Activated T-helper 1 cell treated with anti-CD3 and anti-CD28 coated beads, Interleukin-12 subunit alpha, Interleukin-12 subunit beta, Interleukin-2, Interleukin-4 antibody, amounts not matched to agents 30 ng/mL and 10 ng/mL and 1 ng/mL, durations not matched to agents 14 hours and 24 hours and 36 hours (primary cell): Measurements from ENCODE around the gene HEMGN. TPM values are rescaled to one million over a fixed set of nuclear protein-coding genes. Genes with fewer than 3 reads are reported as not detected.

Source experiments
- DNase-seq: peaks from one replicate; pipeline ENCODE4 v3.0.0; 2021; ENCODE audit warnings: low spot score
- H3K27ac Mint-ChIP-seq: one replicate; pipeline ENCODE4 v1.8.0; 2021; ENCODE audit warnings: mild to moderate bottlenecking, mixed read lengths
- H3K27me3 Mint-ChIP-seq: one replicate; pipeline ENCODE4 v1.8.0; 2022; ENCODE audit warnings: mild to moderate bottlenecking, moderate library complexity, mixed read lengths; ENCODE audit not compliant: insufficient read depth
- H3K36me3 Mint-ChIP-seq: one replicate; pipeline ENCODE4 v1.8.0; 2021; ENCODE audit warnings: low read depth, mixed read lengths
- H3K4me1 Mint-ChIP-seq: one replicate; pipeline ENCODE4 v1.8.0; 2021; ENCODE audit warnings: low read depth, mixed read lengths
- H3K4me3 Mint-ChIP-seq: one replicate; pipeline ENCODE4 v1.8.0; 2021; ENCODE audit warnings: mild to moderate bottlenecking, moderate library complexity, mixed read lengths
- H3K9me3 Mint-ChIP-seq: one replicate; pipeline ENCODE4 v1.8.0; 2021; ENCODE audit warnings: mixed read lengths
- intact Hi-C: fragments of 100-400 bp; cut with micrococcal nuclease; formaldehyde crosslinking; loops from one replicate; pipeline ENCODE4 v1.15.1; 2024
- total RNA-seq: library from RNA; stranded (reverse); gene quantifications from 2 replicates; pipeline ENCODE4 v1.2.3, GENCODE V29; 2022

Gene HEMGN, protein sequence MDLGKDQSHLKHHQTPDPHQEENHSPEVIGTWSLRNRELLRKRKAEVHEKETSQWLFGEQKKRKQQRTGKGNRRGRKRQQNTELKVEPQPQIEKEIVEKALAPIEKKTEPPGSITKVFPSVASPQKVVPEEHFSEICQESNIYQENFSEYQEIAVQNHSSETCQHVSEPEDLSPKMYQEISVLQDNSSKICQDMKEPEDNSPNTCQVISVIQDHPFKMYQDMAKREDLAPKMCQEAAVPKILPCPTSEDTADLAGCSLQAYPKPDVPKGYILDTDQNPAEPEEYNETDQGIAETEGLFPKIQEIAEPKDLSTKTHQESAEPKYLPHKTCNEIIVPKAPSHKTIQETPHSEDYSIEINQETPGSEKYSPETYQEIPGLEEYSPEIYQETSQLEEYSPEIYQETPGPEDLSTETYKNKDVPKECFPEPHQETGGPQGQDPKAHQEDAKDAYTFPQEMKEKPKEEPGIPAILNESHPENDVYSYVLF
- 0.24 and 0.31 TPM in 2 replicates for total RNA-seq

DNA sequence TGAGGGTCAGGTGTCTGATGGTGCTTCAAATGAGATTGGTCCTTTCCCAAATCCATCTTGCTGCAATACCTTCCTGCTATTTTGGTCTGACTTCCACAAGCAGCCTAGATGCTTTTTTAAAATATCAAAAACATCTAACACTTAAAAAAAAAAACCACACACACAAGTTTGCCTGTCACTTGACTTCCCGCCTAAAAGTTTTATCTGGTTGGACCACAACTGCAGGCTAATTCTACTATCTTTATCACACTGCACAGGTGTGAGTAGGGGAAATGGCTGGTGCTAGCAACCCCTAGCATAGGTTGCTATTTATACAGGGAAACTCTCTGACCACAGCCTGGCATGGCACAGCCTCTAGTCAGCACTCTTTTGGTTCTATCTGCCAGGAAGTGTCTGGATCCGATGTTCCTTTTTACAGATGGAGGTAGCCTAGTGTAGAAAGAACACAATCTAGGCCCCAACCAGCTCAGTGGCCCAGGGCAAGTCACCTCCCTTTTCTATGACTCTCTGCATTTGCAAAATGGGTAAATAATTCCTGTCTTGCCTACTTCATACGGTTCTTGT, at the start of gene HEMGN:
HEMGN (minus strand) TSS at position 92 of the 564 bp plus-strand sequence; CDS start at position 56, 36 bp downstream.
- DNase-seq, result no peak
- intact Hi-C loops, result no loop called here
- Mint-ChIP-seq H3K4me3 (no peak within 1 kb of the TSS), H3K36me3 (no peaks in the 10 kb centered on the region), H3K9me3 (no peaks in the 10 kb centered on the region), H3K27me3 (peaks cover 3% of the 10 kb centered on the region), H3K4me1 (peaks cover 19% of the 10 kb centered on the region), H3K27ac (peak within 1 kb of the TSS; percentile 10)

DNA sequence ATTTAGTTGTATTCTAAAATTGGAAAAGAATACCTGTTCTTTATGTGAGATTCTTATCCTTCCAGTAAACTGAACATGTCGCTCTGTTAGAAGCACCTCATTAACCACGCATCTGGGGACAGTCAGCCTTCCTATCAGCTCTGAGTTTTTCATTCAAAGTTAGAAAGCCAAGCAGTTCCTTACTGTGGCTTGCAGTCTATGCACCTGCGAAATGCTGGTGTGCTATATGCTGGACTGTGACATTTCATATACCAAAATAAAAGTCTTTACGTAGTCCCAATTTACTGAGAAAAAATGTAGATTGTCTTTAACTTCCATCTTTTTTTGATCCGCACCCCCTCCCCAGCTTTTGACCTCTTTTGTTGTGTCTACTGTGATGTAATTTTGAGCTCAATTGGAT, 49.5 kb upstream of the HEMGN start:
- intact Hi-C loops, result loop anchor here (5.0 kb wide), 1 partner anchor 290 kb away; the partner anchor contains the start of gene XPA
- Mint-ChIP-seq H3K9me3 (no peaks in the 10 kb centered on the region), H3K36me3 (peaks cover 11% of the 10 kb centered on the region)

DNA sequence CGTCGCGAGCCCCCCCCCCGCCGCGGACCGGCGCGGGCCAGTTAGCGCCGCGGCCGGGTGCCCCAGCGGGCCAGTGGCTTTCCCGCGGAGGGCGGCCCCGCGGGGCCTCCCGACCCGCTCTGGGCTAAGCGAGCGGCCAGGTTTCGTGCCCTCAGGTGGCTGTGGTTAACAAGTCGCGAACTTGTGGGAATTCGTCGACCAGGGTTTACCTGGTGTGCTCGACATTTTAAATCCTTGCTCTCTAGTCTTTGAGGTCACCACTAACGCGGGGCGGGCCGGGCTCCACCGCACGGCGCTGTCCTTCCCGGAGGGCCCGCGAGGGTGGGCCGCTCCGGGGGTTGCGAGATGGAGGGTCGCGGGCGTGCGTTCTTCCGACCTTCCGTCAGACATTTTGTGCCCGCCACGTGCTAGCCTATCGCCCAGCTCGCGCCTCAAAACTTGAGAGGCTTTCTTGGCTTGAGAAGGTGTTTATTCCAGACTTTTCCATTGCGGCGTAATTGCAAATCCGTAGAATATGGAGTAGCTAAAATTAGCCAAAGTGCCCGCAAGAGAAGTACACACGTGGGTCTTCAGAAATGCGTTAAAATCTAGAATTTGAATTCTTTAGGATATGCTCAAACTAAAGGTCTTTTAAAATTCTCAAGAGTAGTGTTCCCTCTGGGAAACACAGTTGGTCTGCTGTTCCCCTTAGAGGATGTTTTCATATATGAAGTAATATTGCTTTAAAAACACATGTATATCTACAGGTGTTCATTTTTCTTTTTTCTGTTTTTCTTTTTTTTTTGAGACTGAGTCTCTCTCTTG, 47.3 kb upstream of the HEMGN start:
- Mint-ChIP-seq H3K27ac (peak overlapping the region; percentile 83), H3K36me3 (peaks cover 8% of the 10 kb centered on the region), H3K4me1 (peaks cover 62% of the 10 kb centered on the region), H3K27me3 (no peaks in the 10 kb centered on the region), H3K9me3 (no peaks in the 10 kb centered on the region), H3K4me3 (peak overlapping the region; percentile 87)
- DNase-seq, result peak; percentile 28
- intact Hi-C loops, result loop anchor here (1.0 to 5.0 kb wide), 3 partner anchors 8 to 288 kb away; partner anchors contain the start of genes TBC1D2 and XPA

More for the DNA sequence above, 49.5 kb upstream of the HEMGN start:
- H3K27ac Mint-ChIP-seq, result no peak overlapping the region
- peaks cover 59% of the 10 kb centered on the region for H3K4me1 Mint-ChIP-seq
- no peaks in the 10 kb centered on the region for H3K27me3 Mint-ChIP-seq
- H3K4me3 Mint-ChIP-seq, result peak overlapping the region; percentile 63
- DNase-seq, result no peak

DNA sequence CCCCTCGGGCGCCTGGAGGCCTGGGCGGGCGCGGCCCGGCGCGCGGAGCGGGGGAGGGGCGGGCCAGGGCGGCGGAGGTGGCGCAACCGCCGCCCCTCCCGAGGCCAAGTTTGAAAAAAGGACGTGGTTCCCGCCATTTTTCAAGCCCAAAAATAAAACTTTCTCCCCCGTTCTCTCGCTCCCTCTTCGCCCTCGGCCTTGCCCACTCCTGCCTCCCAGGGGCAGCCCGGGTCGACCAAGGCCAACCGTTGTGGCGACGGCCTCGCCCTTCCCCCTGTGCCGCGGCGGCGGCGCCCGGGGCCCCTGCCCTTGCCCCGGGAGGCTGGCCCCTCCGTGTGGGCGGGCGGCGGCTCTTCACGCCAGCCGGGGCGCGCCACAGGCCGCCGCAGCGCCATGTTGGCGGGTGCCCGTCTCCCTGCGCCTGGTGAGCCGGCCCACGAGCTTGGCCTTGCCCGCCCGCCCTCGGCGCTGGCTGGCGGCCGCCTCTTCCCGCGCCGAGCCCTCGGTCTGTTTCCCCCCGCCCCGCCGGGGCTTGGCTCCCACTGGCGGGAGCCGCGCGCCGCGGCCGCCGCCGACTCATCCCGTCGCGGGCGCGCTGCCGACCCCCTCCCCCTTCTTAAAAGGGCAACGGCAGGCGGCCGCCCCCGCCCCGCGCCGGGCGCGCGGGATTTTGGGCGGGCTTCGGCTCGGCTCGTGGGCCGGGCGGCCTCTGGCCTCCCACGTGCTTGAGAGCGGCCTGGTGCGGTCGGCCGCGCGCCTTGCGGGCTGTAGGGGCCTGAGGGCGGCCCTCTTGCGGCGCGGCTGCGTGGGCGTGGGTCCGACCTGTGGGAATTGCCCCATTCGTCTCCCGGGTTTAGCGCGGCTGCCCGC, 46.5 kb upstream of the HEMGN start:
- intact Hi-C loops, result loop anchor here (1.0 to 5.0 kb wide), 6 partner anchors 9 to 1838 kb away; partner anchors contain the start of genes NCBP1, NR4A3, TBC1D2 and TSTD2
- peak overlapping the region; percentile 56 for H3K4me3 Mint-ChIP-seq
- H3K9me3 Mint-ChIP-seq, result no peaks in the 10 kb centered on the region
- peaks cover 8% of the 10 kb centered on the region for H3K36me3 Mint-ChIP-seq
- DNase-seq, result peak; percentile 73
- no peaks in the 10 kb centered on the region for H3K27me3 Mint-ChIP-seq
- no peak overlapping the region for H3K27ac Mint-ChIP-seq
- H3K4me1 Mint-ChIP-seq, result peaks cover 59% of the 10 kb centered on the region

DNA sequence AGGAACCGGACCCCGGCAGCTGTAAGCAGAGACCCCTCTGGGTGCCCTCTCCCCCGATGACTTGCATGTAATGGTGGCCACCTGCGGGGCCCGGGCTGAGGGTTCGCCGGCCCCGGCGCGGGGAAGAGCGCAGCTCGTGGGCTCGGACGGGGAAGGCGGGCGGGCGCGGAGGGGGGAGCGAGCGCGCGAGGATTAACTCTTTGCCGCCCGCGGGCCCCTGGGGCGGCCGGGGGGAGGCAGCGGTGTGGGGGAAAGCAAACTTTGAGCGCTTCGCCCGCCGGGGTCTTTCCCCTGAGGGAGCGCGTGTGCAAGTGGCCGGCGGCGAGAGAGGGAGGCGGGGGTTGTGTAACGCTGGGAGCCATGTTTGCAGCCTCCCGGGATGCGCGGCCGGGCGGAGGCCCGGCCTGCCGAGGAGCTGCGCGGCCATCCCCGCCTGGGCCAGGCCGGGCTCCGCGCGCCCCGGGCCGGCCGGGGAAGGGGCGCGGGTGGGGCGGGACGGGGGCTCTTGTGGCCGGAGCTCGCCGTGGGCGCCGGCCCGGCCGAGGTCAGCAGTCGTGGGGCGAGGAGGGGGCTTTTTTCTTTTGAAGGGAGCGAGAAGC, 45.7 kb upstream of the HEMGN start:
- no peaks in the 10 kb centered on the region for H3K27me3 Mint-ChIP-seq
- peak; percentile 49 for DNase-seq
- H3K4me1 Mint-ChIP-seq, result peaks cover 52% of the 10 kb centered on the region
- H3K4me3 Mint-ChIP-seq, result peak overlapping the region; percentile 80
- H3K36me3 Mint-ChIP-seq, result peaks cover 8% of the 10 kb centered on the region
- intact Hi-C loops, result loop anchor here (1.0 to 5.0 kb wide), 9 partner anchors 29 to 1839 kb away; partner anchors contain the start of genes NANS, NCBP1, NR4A3 and TBC1D2
- H3K27ac Mint-ChIP-seq, result peak overlapping the region; percentile 73
- H3K9me3 Mint-ChIP-seq, result no peaks in the 10 kb centered on the region

DNA sequence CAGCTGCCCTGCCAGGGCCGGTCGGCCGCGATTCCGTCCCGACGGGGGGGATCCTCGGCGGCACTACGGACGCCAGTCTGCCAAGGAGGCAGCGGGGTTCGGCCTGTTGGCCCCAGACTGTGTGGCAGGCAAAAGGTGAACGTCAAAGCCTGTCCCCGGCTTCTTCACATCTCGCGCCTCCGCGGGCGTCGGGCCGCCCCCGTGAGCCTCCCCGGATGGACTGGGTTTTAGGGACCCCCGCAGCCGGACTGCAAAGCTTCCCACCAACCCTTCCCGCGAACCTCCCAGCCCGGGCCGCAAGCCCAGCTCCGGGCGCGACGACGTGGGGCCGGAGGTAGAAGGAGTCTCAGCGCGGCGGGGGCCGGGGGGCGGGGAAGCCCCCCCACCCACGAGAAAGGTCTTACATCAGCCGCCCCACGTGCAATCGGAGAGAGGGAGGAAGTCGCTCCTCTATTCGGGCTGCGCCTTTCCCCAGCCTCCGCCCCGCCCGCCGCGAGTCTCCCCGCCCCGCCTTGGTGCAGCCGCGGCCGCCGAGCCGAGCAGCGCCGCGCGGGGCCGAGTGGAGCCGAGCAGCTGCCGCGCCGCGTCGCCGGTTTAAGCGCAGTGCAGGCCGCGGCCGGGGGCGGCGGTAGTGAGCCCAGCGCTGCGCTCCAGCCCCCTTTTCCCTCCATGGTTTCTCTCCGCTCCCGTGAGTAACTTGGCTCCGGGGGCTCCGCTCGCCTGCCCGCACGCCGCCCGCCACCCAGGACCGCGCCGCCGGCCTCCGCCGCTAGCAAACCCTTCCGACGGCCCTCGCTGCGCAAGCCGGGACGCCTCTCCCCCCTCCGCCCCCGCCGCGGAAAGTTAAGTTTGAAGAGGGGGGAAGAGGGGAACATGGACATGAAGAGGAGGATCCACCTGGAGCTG, 45.0 kb upstream of the HEMGN start, which contains the start of gene ANP32B:
ANP32B (plus strand) TSS at position 659 of the 906 bp plus-strand sequence; CDS start at position 874, 215 bp downstream.
- peak within 1 kb of the TSS; percentile 78 for H3K27ac Mint-ChIP-seq
- peak within 1 kb of the TSS; percentile 80 for H3K4me3 Mint-ChIP-seq
- H3K36me3 Mint-ChIP-seq, result peaks cover 8% of the 10 kb centered on the region
- H3K27me3 Mint-ChIP-seq, result no peaks in the 10 kb centered on the region
- no peaks in the 10 kb centered on the region for H3K9me3 Mint-ChIP-seq
- peaks cover 46% of the 10 kb centered on the region for H3K4me1 Mint-ChIP-seq
- intact Hi-C loops, result loop anchor here (1.0 to 5.0 kb wide), 7 partner anchors 28 to 1839 kb away; partner anchors contain the start of genes NANS and NR4A3
- peak; percentile 93 for DNase-seq

DNA sequence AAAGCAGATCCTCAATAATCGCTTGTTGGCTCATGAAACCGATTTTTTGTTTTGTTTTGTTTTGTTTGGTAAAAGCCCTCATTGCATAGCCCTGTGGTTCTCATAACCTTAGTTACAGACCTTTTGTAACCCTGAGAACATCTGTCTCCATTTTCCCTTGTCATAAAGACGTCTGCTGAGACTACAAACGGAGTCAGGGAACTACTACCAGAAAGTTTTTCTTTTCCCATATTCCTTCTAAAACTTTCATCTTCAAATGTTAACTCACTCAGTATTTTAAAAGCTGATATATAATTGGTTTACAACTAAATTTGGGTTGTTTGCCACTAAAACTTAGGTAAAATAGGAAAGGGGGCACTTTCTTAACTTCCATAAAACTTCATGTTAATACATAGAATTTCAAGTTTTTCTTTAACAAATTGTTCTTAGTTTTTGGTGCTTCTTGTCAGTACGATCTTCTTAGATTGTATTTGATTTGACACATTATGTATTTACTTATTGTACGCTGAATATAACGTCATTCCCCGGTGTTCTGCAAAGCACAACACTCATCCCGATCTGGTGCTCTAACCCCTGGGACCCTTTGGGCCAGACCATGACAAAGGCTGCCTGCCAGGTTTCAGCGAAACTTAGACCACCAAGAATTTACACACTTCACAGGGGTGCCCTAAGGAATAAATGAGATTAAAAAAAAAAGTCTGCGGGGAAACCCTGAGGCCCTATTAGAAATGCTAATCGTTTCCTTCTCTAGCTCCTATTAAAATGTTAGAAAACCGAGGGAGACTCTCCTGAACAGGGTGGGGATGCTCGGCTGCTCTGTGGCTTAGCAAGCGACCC, 44.1 kb upstream of the HEMGN start:
- peaks cover 6% of the 10 kb centered on the region for H3K36me3 Mint-ChIP-seq
- peak overlapping the region; percentile 80 for H3K4me3 Mint-ChIP-seq
- peaks cover 38% of the 10 kb centered on the region for H3K4me1 Mint-ChIP-seq
- no peaks in the 10 kb centered on the region for H3K9me3 Mint-ChIP-seq
- no peaks in the 10 kb centered on the region for H3K27me3 Mint-ChIP-seq
- intact Hi-C loops, result loop anchor here (2.0 to 5.0 kb wide), 3 partner anchors 27 to 1840 kb away; partner anchors contain the start of gene NR4A3
- no peak for DNase-seq
- H3K27ac Mint-ChIP-seq, result peak overlapping the region; percentile 78

DNA sequence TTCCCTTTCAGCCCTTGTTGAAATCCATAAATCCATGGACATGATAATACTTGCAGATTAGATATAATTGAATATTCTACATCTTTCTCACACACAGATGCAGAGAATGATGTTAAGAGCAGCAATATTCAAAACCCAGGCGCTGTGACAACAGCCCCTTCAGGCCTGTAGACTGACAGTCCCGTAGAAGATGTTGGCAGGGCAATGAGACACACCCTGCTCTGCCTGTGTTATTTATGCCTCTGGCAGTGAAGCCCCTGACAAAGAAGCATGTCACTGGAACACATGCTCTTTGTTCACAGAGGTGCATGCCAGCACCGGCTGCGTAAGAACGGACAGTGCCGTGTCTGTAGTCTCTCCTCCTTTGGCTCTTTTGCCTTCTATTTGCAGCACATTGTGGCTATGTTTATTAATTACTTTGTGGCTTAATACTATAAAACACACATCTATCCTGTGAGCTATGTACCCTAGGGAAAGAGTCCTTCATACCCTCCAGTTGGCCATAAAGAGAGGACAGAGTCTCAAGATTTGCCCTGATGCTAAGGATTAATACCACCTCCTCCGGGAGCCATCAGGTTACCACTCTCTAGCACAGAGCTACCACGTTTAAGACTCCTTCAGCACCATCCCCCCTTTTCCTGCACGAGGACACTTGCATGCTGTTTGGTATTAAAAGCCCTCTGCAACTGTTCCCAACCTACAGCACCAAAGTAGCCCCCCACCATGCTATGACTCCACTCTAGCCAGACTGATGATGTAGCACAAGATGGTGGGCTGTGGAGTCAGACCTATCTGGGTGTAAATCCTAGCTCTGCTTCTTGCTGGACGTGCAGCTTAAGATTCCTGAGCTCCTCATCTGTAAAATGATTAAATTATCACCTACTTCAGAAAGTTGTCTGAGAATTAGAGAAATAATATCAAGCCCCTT, 43.2 kb upstream of the HEMGN start:
- H3K4me3 Mint-ChIP-seq, result peak overlapping the region; percentile 80
- intact Hi-C loops, result loop anchor here (5.0 kb wide), 2 partner anchors 121 to 1841 kb away; partner anchors contain the start of gene NR4A3
- no peaks in the 10 kb centered on the region for H3K27me3 Mint-ChIP-seq
- peaks cover 2% of the 10 kb centered on the region for H3K36me3 Mint-ChIP-seq
- DNase-seq, result no peak
- H3K4me1 Mint-ChIP-seq, result peaks cover 30% of the 10 kb centered on the region
- no peaks in the 10 kb centered on the region for H3K9me3 Mint-ChIP-seq
- no peak overlapping the region for H3K27ac Mint-ChIP-seq

DNA sequence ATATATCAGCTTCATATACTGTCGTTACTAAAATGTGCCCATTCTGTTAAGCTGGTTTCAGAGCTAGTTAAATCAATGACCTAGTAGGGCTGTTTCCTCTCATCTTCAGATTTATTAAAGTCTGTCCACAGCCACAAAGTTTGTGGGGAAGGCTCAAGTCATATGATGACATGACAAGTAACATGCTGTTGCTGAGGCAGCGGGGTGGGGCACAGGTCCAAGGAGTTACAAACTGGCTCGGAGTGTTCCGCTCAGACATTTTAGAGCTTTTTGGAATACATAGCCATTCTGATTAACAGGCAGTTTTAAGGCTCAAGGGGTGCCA, 42.5 kb upstream of the HEMGN start:
- intact Hi-C loops, result loop anchor here (5.0 kb wide), 2 partner anchors 122 to 1842 kb away; partner anchors contain the start of gene NR4A3
- Mint-ChIP-seq H3K4me1 (peaks cover 27% of the 10 kb centered on the region), H3K36me3 (no peaks in the 10 kb centered on the region), H3K27me3 (no peaks in the 10 kb centered on the region), H3K9me3 (no peaks in the 10 kb centered on the region), H3K4me3 (no peak overlapping the region), H3K27ac (no peak overlapping the region)
- DNase-seq, result no peak
